Tibial nerve (tissue), 4 donors: Measurements from ENCODE around the gene CLASRP.

Source experiments
- CTCF ChIP-seq, 5 experiments: fragments of 200-600 bp in 3 of 5; fragments of 450-650 bp in 2 of 5; sonication (generic) in 3 of 5; IDR thresholded peaks; one replicate each; pipeline ENCODE4 v1.5.1; 2016 to 2019; ENCODE audit warnings: antibody characterized with exemption in 5 of 5, mild to moderate bottlenecking in 3 of 5, moderate library complexity in 2 of 5
- EP300 ChIP-seq, 2 donors: sonication (generic); formaldehyde crosslinking; IDR thresholded peaks; one replicate each; pipeline ENCODE4 v1.6.1; 2017; ENCODE audit warnings: antibody characterized with exemption in 2 of 2, mild to moderate bottlenecking in 1 of 2
- POLR2A ChIP-seq, 2 donors: fragments of 450-650 bp; IDR thresholded peaks; one replicate each; pipeline ENCODE4 v1.6.1; 2017; ENCODE audit warnings: antibody characterized with exemption in 2 of 2, mild to moderate bottlenecking in 2 of 2, moderate library complexity in 2 of 2

DNA sequence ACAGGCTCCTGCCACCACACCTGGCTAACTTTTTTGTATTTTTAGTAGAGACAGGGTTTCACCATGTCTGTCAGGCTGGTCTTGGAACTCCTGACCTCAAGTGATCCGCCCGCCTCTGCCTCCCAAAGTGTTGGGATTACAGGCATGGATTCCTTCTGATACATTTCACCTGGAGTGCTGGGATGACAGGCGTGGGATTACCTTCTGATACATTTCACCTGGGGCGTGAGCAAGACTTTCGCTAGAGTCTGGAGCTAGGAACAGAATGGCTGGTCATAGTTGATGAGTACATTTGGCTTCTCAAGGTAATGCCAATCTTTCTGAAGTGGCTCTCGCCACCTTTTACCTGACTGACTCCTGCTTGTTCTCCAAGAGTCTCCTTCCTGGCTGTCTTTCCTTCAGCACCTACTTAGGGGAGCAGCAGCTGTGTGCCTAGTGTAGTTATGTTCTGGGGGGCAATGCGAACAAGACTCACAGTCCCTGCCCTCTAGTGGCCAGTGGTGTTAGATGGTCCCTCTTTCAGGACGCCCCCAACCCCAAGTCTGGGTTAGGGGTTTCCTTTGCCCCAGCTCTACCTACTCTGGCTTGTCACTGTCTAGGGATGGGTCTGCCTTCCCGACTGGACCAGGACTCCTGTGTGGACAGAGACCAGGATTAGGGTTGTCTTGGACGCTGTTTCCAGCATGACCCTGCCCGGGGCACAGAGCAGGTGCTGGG lies 73.4 kb downstream of the CLASRP start:
- TF ChIP-seq CTCF (IDR thresholded peaks at IDR 0.05) (no peak), POLR2A (IDR thresholded peaks at IDR 0.05) (no peak), EP300 (IDR thresholded peaks at IDR 0.05) (no peak)
